HepG2 (cell line): ENCODE data around the gene MEX3C. TPM values are rescaled to one million over a fixed set of nuclear protein-coding genes. Genes with fewer than 3 reads are reported as not detected.
A peak's percentile ranks its signal among the peaks of the same experiment; 100 is the strongest.

ENCODE experiments used
- ATF7 ChIP-seq, 2 experiments: fragments of 450-650 bp in 1 of 2; sonication (generic) in 1 of 2; formaldehyde crosslinking in 1 of 2; IDR thresholded peaks; 2 replicates each; pipeline versions ENCODE4 v1.4.0 to v1.6.1; 2016 to 2020; ENCODE audit warnings: antibody characterized with exemption in 1 of 2, mild to moderate bottlenecking in 1 of 2, missing genetic modification reagents in 1 of 2
- EHMT2 ChIP-seq: fragments of 200-600 bp; sonication (generic); IDR thresholded peaks from 2 replicates; pipeline ENCODE4 v1.7.0; 2017; ENCODE audit warnings: antibody characterized with exemption, low read depth, low read length, borderline replicate concordance
- FOXC1 ChIP-seq: sonication (generic); formaldehyde crosslinking; IDR thresholded peaks from 2 replicates; pipeline ENCODE4 v1.8.0; 2022; ENCODE audit warnings: mild to moderate bottlenecking, missing genetic modification reagents, borderline replicate concordance
- HNRNPH1 ChIP-seq: fragments of 200-400 bp; formaldehyde crosslinking; optimal IDR thresholded peaks from 2 replicates; pipeline ENCODE3; 2017; ENCODE audit warnings: mild to moderate bottlenecking, low read depth, low read length
- MTF1 ChIP-seq: sonication (generic); formaldehyde crosslinking; IDR thresholded peaks from 2 replicates; pipeline ENCODE4 v1.5.0; 2020; ENCODE audit warnings: missing genetic modification reagents
- NFKBIZ ChIP-seq: IDR thresholded peaks from 2 replicates; pipeline ENCODE4 v1.6.1; 2018; ENCODE audit warnings: missing genetic modification reagents, missing compliant biosample characterization
- NR2F1 ChIP-seq, 2 experiments: fragments of 450-650 bp in 1 of 2; formaldehyde crosslinking in 1 of 2; IDR thresholded peaks; 2 replicates each; pipeline versions ENCODE4 v1.5.0 to v1.6.1; 2016 to 2020; ENCODE audit warnings: mild to moderate bottlenecking in 1 of 2, missing compliant biosample characterization in 1 of 2, missing genetic modification reagents in 1 of 2, moderate library complexity in 1 of 2
- SMAD9 ChIP-seq: sonication (generic); formaldehyde crosslinking; IDR thresholded peaks from 2 replicates; pipeline ENCODE4 v1.5.1; 2020; ENCODE audit warnings: mild to moderate bottlenecking, missing genetic modification reagents
- TBX3 ChIP-seq: fragments of 450-650 bp; IDR thresholded peaks from 2 replicates; pipeline ENCODE4 v1.6.1; 2017; ENCODE audit warnings: antibody characterized with exemption, mild to moderate bottlenecking, inconsistent platforms, borderline replicate concordance
- ZBTB1 ChIP-seq: sonication (generic); formaldehyde crosslinking; IDR thresholded peaks from 2 replicates; pipeline ENCODE4 v1.4.0; 2020; ENCODE audit warnings: missing genetic modification reagents, borderline replicate concordance
- ZBTB38 ChIP-seq: sonication (generic); formaldehyde crosslinking; IDR thresholded peaks from 2 replicates; pipeline ENCODE4 v1.5.1; 2020; ENCODE audit warnings: mild to moderate bottlenecking, missing genetic modification reagents
- ZBTB40 ChIP-seq, 2 experiments: fragments of 450-650 bp in 1 of 2; sonication (generic) in 1 of 2; formaldehyde crosslinking in 1 of 2; IDR thresholded peaks; 2 replicates each; pipeline versions ENCODE4 v1.6.1 to v1.8.0; 2016 to 2022; ENCODE audit warnings: antibody characterized with exemption in 1 of 2, mild to moderate bottlenecking in 1 of 2, missing genetic modification reagents in 1 of 2
- ZC3H13 ChIP-seq: sonication (generic); formaldehyde crosslinking; IDR thresholded peaks from 2 replicates; pipeline ENCODE4 v1.8.1; 2023; ENCODE audit warnings: mild to moderate bottlenecking, missing genetic modification reagents, moderate library complexity
- ZNF569 ChIP-seq: sonication (generic); formaldehyde crosslinking; IDR thresholded peaks from 2 replicates; pipeline ENCODE4 v1.5.0; 2020; ENCODE audit warnings: mild to moderate bottlenecking, missing genetic modification reagents, moderate library complexity, borderline replicate concordance
- ZNF674 ChIP-seq: sonication (generic); formaldehyde crosslinking; IDR thresholded peaks from 2 replicates; pipeline ENCODE4 v1.5.0; 2020; ENCODE audit warnings: low read depth, mild to moderate bottlenecking, missing genetic modification reagents
- polyA plus RNA-seq, 8 experiments: library from polyadenylated mRNA; depleted of rRNA in 3 of 8; stranded (reverse) in 7 of 8; unstranded in 1 of 8; fragments of >200 nt; fragmentation: Illumina TruSeq in 4 of 8; extraction: Trizol in 4 of 8; gene quantifications; 2 replicates each; pipeline versions ENCODE4 v1.2.1 to v1.2.3, GENCODE V29; 2011 to 2016; ENCODE audit warnings: low read depth in 4 of 8, missing spikeins in 1 of 8, mixed read lengths in 1 of 8; ENCODE audit not compliant: insufficient read depth in 1 of 8
- total RNA-seq, 5 experiments: library from RNA; depleted of rRNA; stranded (reverse); fragments of >200 nt; fragmentation: Illumina TruSeq; extraction: Trizol; gene quantifications; 2 replicates each; pipeline ENCODE4 v1.2.3, GENCODE V29; 2016; ENCODE audit warnings: low read depth in 1 of 5
- TF ChIP-seq, protein P1 (sequence below): sonication (generic); formaldehyde crosslinking; IDR thresholded peaks from 2 replicates; pipeline ENCODE4 v1.4.0; 2020; ENCODE audit warnings: mild to moderate bottlenecking, missing genetic modification reagents
- TF ChIP-seq, protein P2 (sequence below): sonication (generic); formaldehyde crosslinking; IDR thresholded peaks from 2 replicates; pipeline ENCODE4 v1.5.1; 2020; ENCODE audit warnings: mild to moderate bottlenecking, missing genetic modification reagents, borderline replicate concordance

Gene MEX3C
- total and polyA plus RNA-seq, 2 of the 13 experiments (the other 11 are each of a cell fraction or from before 2014, with no cell fraction given), result 34.8 to 36.4 TPM

GRCh38 chr18:51197661-51198424, at the start of gene MEX3C (continued):
- TF ChIP-seq ZBTB40 (IDR thresholded peaks at IDR 0.05) (no peak), ZBTB40 (CRISPR knock-in tag; IDR thresholded peaks at IDR 0.05) (peak; percentile 46; the same call in 1 of the 2 replicates), MTF1 (CRISPR knock-in tag) (peak; percentile 74; the same call in 1 of the 2 replicates), NFKBIZ (CRISPR knock-in tag) (no peak), NR2F1 (CRISPR knock-in tag; IDR thresholded peaks at IDR 0.05) (no peak), FOXC1 (CRISPR knock-in tag) (peak; percentile 92), ZNF674 (CRISPR knock-in tag) (0 out of 2 replicates have a peak, but pooled peaks have one; percentile 27), ZC3H13 (CRISPR knock-in tag) (no peak), HNRNPH1 (peak; percentile 76), TBX3 (0 out of 2 replicates have a peak, but pooled peaks have one; percentile 24), ZBTB38 (CRISPR knock-in tag) (no peak), ATF7 (IDR thresholded peaks at IDR 0.05) (no peak), ATF7 (CRISPR knock-in tag; IDR thresholded peaks at IDR 0.05) (0 out of 2 replicates have a peak, but pooled peaks have one; percentile 55), ZBTB1 (CRISPR knock-in tag) (no peak), EHMT2 (no peak), SMAD9 (CRISPR knock-in tag) (peak; percentile 35; the same call in 1 of the 2 replicates), ZNF569 (CRISPR knock-in tag) (no peak)
- TF ChIP-seq, protein P1, sequence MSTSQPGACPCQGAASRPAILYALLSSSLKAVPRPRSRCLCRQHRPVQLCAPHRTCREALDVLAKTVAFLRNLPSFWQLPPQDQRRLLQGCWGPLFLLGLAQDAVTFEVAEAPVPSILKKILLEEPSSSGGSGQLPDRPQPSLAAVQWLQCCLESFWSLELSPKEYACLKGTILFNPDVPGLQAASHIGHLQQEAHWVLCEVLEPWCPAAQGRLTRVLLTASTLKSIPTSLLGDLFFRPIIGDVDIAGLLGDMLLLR, result peak; percentile 76; the same call in 1 of the 2 replicates
- TF ChIP-seq, protein P2, sequence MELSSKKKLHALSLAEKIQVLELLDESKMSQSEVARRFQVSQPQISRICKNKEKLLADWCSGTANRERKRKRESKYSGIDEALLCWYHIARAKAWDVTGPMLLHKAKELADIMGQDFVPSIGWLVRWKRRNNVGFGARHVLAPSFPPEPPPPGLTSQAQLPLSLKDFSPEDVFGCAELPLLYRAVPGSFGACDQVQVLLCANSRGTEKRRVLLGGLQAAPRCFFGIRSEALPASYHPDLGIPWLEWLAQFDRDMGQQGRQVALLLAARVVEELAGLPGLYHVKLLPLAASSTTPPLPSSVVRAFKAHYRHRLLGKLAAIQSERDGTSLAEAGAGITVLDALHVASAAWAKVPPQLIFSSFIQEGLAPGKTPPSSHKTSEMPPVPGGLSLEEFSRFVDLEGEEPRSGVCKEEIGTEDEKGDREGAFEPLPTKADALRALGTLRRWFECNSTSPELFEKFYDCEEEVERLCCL (CRISPR knock-in tag), result no peak
